CD4-positive, alpha-beta T cell treated with Interleukin-10 for 1 hour (primary cell): Measurements from ENCODE around the gene ATP10B.

Source experiments
- DNase-seq: peaks from one replicate; pipeline ENCODE4 v3.0.0-alpha.2; 2020

The ATP10B gene

GRCh38 chr5:160629003-160629402, 223.0 kb downstream of the ATP10B start:
- DNase-seq: no peak

DNA sequence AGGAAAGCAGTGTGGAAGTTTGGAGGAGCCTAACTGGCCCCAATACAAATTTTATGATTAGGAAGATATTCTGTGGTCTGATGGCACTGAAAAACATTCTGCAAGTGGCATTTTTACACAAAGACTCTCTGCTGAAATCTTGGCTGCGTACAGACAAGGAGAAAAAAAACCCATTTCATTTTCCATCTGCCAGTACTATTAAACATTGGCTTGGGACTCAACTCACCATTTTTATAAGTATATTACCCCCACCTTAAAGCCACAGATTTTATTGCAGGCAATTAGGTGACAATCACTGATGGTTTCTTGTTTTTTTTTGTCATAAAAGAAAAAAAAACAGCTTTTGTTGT, 223.4 kb downstream of the ATP10B start:
- DNase-seq: no peak

GRCh38 chr5:160627921-160628618, 223.9 kb downstream of the ATP10B start:
- DNase-seq: no peak

GRCh38 chr5:160626322-160626721, 225.7 kb downstream of the ATP10B start:
- DNase-seq: no peak

DNA sequence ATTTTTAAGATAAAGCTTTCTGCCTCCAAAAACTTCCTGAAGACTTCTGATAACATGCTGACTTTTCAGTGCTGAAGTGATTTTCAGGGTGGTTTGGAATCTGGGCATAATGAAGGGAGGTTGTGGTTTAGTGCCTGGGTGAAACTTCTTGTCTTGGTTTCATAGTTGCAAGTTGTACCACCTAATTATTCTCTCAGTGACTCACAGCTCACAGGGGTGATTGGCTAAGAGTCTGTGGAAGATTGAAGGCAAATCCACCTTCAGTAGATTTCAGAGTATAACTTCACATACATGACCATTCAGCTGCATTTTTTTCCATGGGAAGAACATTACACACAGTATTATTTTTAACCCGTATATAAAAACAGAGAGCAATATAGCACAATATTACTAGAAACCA, 230.5 kb downstream of the ATP10B start:
- DNase-seq: no peak

- no peak for DNase-seq
These were observed 231.6 kb downstream of the ATP10B start for GRCh38 chr5:160620401-160620800.

DNA sequence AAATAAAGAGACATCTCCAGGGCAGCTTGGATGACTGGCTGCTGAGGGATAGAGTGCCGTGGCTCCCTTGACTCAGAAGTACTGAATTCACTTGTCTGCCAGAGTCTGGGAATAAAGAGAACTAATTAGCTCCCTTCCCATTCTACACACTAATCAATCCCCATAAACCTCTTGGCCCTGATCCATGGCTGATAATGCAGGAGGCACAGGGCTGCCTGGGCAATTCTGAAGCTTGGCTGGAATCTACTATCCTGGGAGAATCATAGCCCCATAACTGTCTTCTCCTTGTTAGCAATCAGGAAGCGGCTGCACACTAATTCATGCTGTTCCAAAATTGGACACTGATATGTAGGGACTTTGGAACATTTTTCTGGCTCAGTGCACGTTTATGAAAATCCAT, 232.6 kb downstream of the ATP10B start:
- DNase-seq: no peak

DNA sequence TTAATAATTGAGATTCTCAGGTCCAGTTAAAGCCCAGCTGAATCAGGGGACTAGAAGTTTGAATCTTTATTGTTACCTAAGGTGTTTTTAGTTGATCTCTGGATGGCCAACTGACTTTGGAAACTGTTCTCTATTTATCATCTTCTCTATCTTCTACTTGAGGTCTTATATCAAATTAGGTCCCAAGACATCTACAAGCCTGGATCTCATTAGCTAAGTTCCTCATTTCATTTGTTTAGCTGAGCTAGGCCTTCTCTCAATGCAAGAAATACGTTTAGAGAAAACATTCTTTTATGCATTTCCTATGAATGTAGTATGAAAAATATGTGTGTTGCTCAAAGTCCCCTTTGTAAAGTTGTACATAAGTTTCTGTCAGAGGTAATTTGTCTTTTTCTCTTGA, 233.7 kb downstream of the ATP10B start:
- DNase-seq: no peak

GRCh38 chr5:160616712-160617497, 235.1 kb downstream of the ATP10B start:
- DNase-seq: no peak

- DNase-seq: no peak
These were observed 237.9 kb downstream of the ATP10B start for GRCh38 chr5:160614136-160614535.

GRCh38 chr5:160605266-160605665, 246.7 kb downstream of the ATP10B start:
- DNase-seq: no peak

GRCh38 chr5:160604484-160604883, 247.5 kb downstream of the ATP10B start:
- no peak for DNase-seq

DNA sequence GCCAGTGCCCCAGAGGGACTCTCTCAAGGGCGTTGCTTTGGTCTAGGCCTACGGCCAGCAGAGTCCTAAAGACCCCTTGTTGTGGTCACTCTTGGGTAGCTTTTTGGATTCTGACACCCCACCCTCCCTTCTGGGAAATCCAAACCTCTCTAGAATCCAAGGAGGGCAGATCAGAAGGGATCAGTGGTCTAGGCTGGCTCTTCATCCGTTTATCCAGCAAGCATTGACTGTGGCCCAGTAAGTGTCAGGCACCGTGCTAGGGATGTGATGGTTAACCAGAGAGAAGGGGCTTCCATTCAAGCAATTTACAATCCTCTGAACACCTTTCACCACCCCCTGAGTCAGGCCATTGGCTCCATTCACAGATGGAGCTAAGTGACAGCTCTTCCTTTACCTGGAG, 249.3 kb downstream of the ATP10B start:
- no peak for DNase-seq

- no peak for DNase-seq
These were observed 251.0 kb downstream of the ATP10B start for GRCh38 chr5:160601046-160601445.

GRCh38 chr5:160573318-160573717, 278.7 kb downstream of the ATP10B start:
- no peak for DNase-seq

GRCh38 chr5:160567031-160567705, 284.8 kb downstream of the ATP10B start:
- DNase-seq: no peak

DNA sequence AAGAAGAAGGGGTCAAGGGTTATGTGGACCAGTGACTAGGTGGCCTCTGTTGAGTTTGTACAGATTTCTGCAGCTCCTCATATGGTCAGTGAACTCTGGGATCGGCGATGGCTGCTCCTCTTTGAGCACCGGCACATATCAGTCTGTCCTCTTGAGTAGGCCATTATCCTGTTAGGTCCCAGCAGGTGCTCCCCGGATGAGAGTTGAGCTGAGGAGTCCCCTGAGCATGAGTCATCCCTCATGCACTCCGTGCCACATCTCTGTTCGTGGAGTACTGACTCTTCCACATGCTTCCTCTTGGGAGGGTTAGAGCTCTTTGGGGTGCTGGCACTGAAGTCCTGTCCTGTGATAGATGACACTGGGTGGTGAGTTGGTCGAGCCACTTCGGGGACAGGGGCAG, 286.6 kb downstream of the ATP10B start:
- DNase-seq: no peak

DNA sequence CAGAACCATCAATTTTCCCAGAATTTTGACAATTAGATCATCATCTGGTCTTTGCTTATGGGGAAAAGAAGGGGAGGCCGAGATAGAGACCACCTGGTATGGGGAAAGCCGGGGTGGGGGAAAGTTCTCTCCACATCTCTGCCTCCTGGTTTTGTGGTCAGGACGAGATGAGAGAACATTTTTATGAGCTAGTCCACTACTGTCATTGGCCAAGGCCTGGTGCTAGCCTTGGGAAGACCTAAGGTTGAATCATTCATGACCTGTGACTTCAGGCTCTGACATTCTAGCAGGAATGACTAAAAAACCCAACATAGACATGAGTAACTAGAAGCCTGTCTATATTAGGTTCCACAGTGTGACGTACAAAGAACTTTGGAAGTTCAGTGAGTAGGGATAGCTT, 295.2 kb downstream of the ATP10B start:
- no peak for DNase-seq

GRCh38 chr5:160555971-160556631, 295.9 kb downstream of the ATP10B start:
- no peak for DNase-seq

GRCh38 chr5:160555581-160555970, 296.4 kb downstream of the ATP10B start:
- no peak for DNase-seq

DNA sequence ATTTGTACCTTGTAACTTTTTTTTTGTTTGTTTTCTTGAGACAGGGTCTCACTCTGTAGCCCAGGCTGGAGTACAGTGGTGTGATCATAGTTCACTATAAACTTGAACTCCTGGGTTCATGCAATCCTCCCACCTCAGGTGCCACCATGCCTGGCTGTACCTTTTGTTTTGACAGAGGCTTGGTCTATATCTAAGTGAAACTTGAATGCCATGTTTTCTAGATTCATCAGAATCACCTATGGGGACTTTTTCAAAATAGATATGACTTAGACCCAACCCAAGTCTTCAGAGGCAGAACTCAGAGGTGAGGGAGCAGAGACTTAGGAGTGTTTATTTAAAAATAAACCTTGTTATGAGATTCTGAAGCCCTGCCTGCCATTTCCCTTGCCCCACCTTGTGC, 301.9 kb downstream of the ATP10B start:
- DNase-seq: no peak

DNA sequence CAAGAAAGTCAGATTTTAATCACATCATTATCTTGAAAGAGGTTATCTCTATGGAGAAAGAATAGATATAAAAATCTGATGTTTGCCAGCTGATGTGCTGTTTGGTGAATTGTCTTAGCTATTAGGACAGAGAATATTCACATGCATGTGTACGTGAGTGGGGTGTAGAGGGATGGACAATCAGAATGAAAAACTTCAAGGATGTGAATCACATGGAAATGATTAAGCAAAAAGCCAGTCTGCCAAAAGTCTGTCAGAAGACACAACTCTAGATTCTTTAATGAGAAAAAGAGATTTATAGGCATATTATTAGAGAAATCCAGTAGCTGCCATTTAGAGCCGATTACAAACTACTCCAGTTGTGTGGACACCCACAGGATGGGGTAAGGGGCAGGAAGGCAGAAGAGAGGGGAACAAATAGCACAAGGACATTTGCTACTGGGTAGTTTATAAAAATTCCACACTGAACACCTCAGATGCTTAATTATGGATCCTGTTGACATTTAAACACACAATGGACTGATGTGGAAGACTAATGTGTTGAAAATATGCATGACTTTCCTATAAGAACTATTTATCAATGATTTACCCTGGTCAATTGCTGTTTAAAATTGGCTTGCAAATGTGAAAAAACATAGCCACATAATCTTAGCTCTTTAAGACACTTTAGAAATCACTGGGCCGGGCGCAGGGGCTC, 302.9 kb downstream of the ATP10B start:
- DNase-seq: no peak

- no peak for DNase-seq
These were observed 304.1 kb downstream of the ATP10B start for GRCh38 chr5:160547872-160548271.
